Duodenal mucosa (tissue), 2 donors: ENCODE measurements around the gene TBL1XR1.

Experiments used
- H3K27ac ChIP-seq: one replicate; pipeline ENCODE4 v1.7.0; 2013; ENCODE audit warnings: low read depth, low read length
- H3K27me3 ChIP-seq, 2 donors: one replicate each; pipeline ENCODE4 v1.7.0; 2013; ENCODE audit warnings: low read length in 2 of 2, control low read depth in 1 of 2; ENCODE audit not compliant: insufficient read depth in 2 of 2, control insufficient read depth in 1 of 2
- H3K36me3 ChIP-seq, 2 donors: one replicate each; pipeline ENCODE4 v1.7.0; 2013; ENCODE audit warnings: low read length in 2 of 2, control low read depth in 1 of 2; ENCODE audit not compliant: insufficient read depth in 2 of 2, control insufficient read depth in 1 of 2
- H3K4me1 ChIP-seq, 2 donors: one replicate each; pipeline ENCODE4 v1.7.0; 2013; ENCODE audit warnings: low read length in 2 of 2, control low read depth in 1 of 2; ENCODE audit not compliant: insufficient read depth in 2 of 2, control insufficient read depth in 1 of 2
- H3K4me3 ChIP-seq, 2 donors: one replicate each; pipeline ENCODE4 v1.7.0; 2013; ENCODE audit warnings: low read length in 2 of 2, low read depth in 1 of 2
- H3K9ac ChIP-seq, 2 donors: one replicate each; pipeline ENCODE4 v1.7.0; 2013; ENCODE audit warnings: low read length in 2 of 2, low read depth in 1 of 2
- H3K9me3 ChIP-seq, 2 donors: one replicate each; pipeline ENCODE4 v1.7.0; 2013; ENCODE audit warnings: low read length in 2 of 2, control low read depth in 1 of 2; ENCODE audit not compliant: control insufficient read depth in 1 of 2

Gene TBL1XR1

DNA sequence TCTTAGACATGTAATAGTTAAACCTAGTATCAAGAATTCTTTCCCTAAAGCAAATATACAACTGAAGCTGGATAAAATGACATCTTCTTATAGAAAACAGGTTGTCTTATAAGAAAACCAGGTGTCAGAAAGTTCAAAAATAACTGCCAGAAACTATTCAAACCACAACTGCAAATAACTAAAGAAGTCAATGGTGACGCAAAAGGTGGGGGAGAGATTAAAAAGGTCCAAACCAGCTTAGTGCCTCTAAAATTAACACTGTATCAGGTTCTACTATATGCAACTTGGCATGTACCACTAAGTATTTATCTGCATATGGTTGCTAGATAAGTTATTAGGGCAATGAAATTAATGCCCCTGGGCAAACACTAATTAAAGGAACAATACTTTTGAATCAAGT lies 136.8 kb downstream of the TBL1XR1 start:
- H3K36me3 ChIP-seq = no peaks in the 10 kb centered on the region
- H3K4me3 ChIP-seq = no peak overlapping the region
- H3K4me1 ChIP-seq = peaks cover 8 to 41% of the 10 kb centered on the region in 2 donors
- H3K9me3 ChIP-seq = no peaks in the 10 kb centered on the region
- no peaks in the 10 kb centered on the region for H3K27me3 ChIP-seq
- H3K9ac ChIP-seq = no peak overlapping the region
- no peak overlapping the region for H3K27ac ChIP-seq

DNA sequence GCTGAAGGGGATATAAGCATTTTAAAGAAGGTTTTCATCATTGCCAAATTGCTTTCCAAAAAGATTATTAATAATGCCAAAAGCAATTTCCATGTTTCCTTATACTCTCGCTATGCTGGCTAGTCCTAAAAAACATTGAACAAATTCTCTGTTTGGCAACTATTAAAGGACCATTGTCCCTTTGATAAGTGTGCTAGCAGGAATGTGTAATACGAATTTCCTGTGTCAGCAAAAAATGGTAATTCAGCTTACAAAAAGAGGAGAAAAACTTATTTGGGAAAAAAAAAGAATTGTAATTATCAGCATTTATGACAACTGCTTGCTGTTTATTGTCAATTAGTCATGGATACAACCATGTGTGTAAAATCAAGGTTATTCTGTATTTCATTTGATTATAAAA lies 138.6 kb downstream of the TBL1XR1 start:
- Histone ChIP-seq H3K27ac (no peak overlapping the region), H3K9ac (no peak overlapping the region), H3K27me3 (no peaks in the 10 kb centered on the region), H3K9me3 (no peaks in the 10 kb centered on the region), H3K4me1 (peaks cover 6 to 39% of the 10 kb centered on the region in 2 donors), H3K36me3 (no peaks in the 10 kb centered on the region), H3K4me3 (no peak overlapping the region)

DNA sequence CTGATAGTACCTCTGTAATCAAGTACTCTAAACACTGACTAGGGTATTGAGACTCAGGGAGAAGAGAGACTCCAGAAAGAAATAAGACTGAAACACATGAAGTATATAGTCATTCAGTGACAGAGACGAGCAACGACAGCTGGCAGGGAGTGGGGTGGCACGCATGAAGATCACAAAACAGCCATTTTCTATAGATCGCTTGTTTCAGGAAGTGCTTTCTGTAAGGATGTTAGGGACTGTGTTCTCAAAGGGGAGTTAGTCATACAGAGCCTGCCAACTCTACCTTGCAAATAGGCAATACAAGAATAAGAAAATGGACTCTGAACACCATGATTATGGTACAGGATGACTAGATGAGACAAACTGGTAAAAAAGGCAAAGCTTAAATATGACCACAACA lies 139.5 kb downstream of the TBL1XR1 start:
- H3K27ac ChIP-seq = no peak overlapping the region
- H3K9ac ChIP-seq = no peak overlapping the region

DNA sequence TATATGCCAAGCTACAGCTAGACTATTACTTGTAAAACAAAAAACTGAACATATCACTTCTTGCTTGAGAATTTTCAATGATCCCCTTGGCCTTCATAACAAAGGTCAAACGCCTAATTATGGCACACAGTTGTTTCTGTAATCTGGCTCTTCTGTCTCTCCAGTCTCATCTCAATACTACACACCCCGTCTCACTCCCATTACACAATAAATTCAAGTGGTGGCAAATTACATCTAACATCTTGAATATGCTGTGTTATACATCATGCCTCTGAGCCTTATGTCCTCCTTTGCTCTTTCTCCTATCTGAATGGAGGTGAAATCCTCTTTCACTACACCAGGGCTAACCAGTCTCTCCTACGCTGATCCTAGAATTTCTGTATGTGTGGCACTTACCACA lies 140.4 kb downstream of the TBL1XR1 start:
- H3K27ac ChIP-seq = no peak overlapping the region
- H3K27me3 ChIP-seq = no peaks in the 10 kb centered on the region
- peaks cover 0 to 8% of the 10 kb centered on the region in 2 donors for H3K36me3 ChIP-seq
- H3K9me3 ChIP-seq = no peaks in the 10 kb centered on the region
- H3K9ac ChIP-seq = no peak overlapping the region
- H3K4me3 ChIP-seq = no peak overlapping the region
- peaks cover 6 to 33% of the 10 kb centered on the region in 2 donors for H3K4me1 ChIP-seq

More for the DNA sequence above, 139.5 kb downstream of the TBL1XR1 start:
- H3K36me3 ChIP-seq = peaks cover 0 to 8% of the 10 kb centered on the region in 2 donors
- no peak overlapping the region for H3K4me3 ChIP-seq
- peaks cover 6 to 39% of the 10 kb centered on the region in 2 donors for H3K4me1 ChIP-seq
- H3K27me3 ChIP-seq = no peaks in the 10 kb centered on the region
- no peaks in the 10 kb centered on the region for H3K9me3 ChIP-seq

DNA sequence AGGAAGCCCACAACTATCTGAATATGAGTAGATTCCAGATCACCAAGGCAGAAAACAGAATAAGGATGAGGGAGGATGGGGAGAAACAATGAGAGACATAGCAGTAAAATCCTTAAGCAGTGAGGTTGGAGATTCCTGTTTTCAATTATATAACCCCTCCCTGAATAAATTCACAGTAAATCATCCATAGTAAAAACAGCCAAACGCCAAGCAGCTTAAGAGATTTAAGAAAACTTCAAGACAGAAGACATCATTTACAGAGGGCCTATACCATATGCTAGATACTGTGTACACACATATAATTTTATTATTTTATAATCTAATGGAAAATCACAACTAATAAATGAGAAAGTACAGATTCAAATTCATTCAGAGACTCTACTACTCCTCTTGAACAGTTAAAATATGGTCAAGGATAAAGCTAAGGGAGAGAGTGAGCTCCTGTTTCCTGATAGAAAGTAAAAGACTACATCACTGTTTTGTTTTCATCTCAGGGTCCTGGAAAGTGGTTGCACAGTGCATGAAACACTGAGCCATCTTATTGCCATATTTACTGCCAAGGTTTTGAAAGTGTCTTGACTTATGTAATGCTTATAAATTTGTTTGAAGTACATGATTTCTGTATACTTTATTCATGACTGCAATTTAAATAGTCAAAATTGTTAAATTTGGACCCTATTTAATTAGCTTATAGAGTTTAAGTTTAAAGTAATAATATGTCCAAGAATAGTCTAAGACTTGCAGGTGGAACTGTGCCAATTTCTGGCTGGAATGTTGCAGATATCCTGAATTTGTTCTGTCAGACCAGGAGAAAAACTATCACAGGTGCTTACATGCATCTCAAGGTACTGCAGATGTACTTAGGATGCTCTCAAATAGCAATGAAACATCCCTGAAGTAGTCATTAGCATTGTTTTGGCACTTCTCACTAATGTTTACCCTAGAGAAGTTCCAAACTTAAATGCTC lies 141.4 kb downstream of the TBL1XR1 start:
- Histone ChIP-seq H3K36me3 (peaks cover 0 to 8% of the 10 kb centered on the region in 2 donors), H3K27ac (no peak overlapping the region), H3K27me3 (no peaks in the 10 kb centered on the region), H3K9ac (no peak overlapping the region), H3K4me1 (peaks cover 6 to 26% of the 10 kb centered on the region in 2 donors), H3K9me3 (no peaks in the 10 kb centered on the region), H3K4me3 (no peak overlapping the region)

DNA sequence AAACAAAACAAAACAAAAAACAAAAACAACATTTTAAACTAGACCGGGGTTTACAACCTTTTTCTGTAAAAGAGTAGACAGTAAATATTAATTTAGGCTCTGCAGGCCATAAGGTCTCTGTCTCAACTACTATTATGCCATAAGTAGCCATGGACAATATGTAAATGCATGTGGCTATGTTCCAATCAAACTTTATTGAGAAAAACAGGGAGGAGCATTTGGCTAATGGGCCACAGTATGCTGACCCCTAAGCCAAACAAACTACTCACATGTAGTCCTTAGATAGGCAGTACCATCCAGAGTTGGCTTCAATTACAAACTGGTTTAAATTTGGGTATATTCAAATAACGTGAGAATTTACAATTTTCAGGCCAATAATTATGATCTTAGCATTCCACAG lies 144.2 kb downstream of the TBL1XR1 start:
- H3K9ac ChIP-seq = no peak overlapping the region
- no peak overlapping the region for H3K4me3 ChIP-seq
- peaks cover 6 to 18% of the 10 kb centered on the region in 2 donors for H3K4me1 ChIP-seq
- no peaks in the 10 kb centered on the region for H3K9me3 ChIP-seq
- H3K36me3 ChIP-seq = peaks cover 9 to 26% of the 10 kb centered on the region in 2 donors
- no peaks in the 10 kb centered on the region for H3K27me3 ChIP-seq
- no peak overlapping the region for H3K27ac ChIP-seq

DNA sequence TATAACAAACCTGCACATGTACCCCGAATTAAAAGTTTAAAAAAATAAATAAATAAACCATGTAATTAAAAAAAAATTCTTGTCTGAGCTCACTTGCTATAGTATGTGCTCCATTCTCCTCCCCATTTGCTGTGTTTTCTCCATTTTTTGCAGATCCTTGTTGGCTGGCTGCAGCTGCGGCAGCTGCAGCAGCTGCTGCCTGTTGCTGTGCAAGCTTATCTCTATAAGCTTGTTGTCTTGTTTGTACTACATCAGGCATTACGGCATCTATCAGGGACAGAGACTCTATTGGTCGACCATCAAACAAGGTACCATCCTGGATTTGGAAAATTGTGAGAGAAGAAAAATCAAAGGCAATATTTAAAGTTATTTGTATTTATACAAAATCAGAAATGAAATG lies 145.9 kb downstream of the TBL1XR1 start:
- no peaks in the 10 kb centered on the region for H3K27me3 ChIP-seq
- H3K4me3 ChIP-seq = no peak overlapping the region
- no peak overlapping the region for H3K27ac ChIP-seq
- peaks cover 0 to 7% of the 10 kb centered on the region in 2 donors for H3K4me1 ChIP-seq
- H3K36me3 ChIP-seq = peaks cover 9 to 42% of the 10 kb centered on the region in 2 donors
- H3K9ac ChIP-seq = no peak overlapping the region
- no peaks in the 10 kb centered on the region for H3K9me3 ChIP-seq

DNA sequence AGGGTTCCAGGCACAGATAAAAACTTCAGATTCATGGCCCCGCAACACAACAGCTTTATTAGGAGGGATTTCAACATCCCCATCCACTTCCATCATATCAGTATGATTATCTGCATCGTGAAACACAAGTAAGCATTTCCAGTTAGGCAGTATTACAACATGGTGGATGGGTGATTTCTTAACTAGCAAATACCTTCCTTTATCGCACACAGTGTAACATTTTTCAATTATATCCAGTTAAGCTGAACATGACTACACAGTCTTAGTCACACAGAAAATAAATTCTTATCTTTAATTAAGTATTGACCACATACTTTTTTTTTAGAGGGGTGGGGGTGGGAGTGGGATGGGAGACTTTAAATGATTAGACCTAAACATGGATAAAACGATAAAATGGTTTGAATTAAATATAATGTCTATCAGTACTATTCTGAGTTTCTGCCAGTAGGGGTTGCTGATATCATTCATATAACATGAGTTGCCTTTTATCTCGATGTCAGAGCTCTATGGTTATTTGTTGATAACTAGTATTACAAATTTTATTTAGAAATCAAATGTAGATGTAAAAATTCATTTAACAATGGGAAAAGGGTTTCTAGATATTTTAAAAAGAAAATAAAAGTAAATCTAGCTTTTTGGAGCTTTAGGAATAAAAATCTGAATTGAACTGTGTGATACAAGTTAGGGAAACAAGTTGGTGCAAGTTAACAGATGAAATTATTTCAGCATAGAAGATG lies 146.6 kb downstream of the TBL1XR1 start:
- peaks cover 9 to 50% of the 10 kb centered on the region in 2 donors for H3K36me3 ChIP-seq
- no peaks in the 10 kb centered on the region for H3K9me3 ChIP-seq
- H3K4me1 ChIP-seq = no peaks in the 10 kb centered on the region
- H3K4me3 ChIP-seq = no peak overlapping the region
- H3K27me3 ChIP-seq = no peaks in the 10 kb centered on the region
- no peak overlapping the region for H3K9ac ChIP-seq
- no peak overlapping the region for H3K27ac ChIP-seq

DNA sequence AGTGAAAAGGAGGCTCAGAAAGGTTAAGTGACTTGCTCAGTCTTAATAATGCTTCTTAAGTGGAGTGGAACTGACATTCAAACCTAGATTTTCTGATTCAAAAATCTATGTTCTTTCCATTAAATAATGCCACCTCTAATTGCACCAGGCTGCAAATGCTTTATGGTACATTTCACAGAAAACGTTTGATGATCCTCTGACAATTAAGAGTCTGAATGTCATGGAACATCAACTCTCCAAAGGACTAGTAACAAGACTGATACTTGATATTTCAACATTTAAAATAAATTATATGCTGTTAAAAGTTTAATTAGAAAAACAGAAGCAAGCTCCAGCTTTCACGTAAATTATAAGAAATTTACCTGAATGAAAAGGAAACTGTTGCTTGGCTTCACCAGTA lies 151.5 kb downstream of the TBL1XR1 start:
- H3K36me3 ChIP-seq = peaks cover 30 to 65% of the 10 kb centered on the region in 2 donors
- no peaks in the 10 kb centered on the region for H3K27me3 ChIP-seq
- H3K9me3 ChIP-seq = no peaks in the 10 kb centered on the region
- no peak overlapping the region for H3K9ac ChIP-seq
- peaks cover 0 to 11% of the 10 kb centered on the region in 2 donors for H3K4me1 ChIP-seq
- no peak overlapping the region for H3K27ac ChIP-seq
- no peak overlapping the region for H3K4me3 ChIP-seq

DNA sequence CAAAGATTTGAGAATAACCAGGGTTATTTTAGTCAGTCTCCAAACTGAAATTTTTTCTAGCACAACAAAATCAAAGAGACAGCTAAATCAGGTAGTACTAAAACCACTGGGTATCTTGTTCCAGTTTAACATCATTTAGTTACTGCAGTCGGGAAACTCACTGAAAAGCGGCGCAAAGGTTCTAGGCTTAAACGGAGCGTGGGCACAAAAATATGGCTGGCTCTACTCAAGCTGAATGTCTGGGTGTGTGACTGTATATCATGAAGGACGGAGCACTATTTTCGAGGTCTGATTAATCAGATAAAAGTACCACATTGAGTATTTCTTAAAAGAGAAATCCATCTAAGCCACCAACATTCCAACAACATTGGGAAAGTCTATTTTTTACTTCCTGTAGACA lies 152.1 kb downstream of the TBL1XR1 start:
- no peaks in the 10 kb centered on the region for H3K9me3 ChIP-seq
- H3K4me1 ChIP-seq = peaks cover 0 to 11% of the 10 kb centered on the region in 2 donors
- H3K4me3 ChIP-seq = no peak overlapping the region
- H3K36me3 ChIP-seq = peaks cover 30 to 65% of the 10 kb centered on the region in 2 donors
- no peak overlapping the region for H3K27ac ChIP-seq
- no peaks in the 10 kb centered on the region for H3K27me3 ChIP-seq
- no peak overlapping the region for H3K9ac ChIP-seq
